ENCODE results near the gene ATP2C1. TPM values are rescaled to one million over a fixed set of nuclear protein-coding genes. Genes with fewer than 3 reads are reported as not detected.
"Not testable (repeated sequence)": the region's sequence is repeated elsewhere in the genome, so short reads cannot be mapped to it uniquely, and the experiment has no call there.

ATP2C1 gene, protein sequence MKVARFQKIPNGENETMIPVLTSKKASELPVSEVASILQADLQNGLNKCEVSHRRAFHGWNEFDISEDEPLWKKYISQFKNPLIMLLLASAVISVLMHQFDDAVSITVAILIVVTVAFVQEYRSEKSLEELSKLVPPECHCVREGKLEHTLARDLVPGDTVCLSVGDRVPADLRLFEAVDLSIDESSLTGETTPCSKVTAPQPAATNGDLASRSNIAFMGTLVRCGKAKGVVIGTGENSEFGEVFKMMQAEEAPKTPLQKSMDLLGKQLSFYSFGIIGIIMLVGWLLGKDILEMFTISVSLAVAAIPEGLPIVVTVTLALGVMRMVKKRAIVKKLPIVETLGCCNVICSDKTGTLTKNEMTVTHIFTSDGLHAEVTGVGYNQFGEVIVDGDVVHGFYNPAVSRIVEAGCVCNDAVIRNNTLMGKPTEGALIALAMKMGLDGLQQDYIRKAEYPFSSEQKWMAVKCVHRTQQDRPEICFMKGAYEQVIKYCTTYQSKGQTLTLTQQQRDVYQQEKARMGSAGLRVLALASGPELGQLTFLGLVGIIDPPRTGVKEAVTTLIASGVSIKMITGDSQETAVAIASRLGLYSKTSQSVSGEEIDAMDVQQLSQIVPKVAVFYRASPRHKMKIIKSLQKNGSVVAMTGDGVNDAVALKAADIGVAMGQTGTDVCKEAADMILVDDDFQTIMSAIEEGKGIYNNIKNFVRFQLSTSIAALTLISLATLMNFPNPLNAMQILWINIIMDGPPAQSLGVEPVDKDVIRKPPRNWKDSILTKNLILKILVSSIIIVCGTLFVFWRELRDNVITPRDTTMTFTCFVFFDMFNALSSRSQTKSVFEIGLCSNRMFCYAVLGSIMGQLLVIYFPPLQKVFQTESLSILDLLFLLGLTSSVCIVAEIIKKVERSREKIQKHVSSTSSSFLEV
- 100 to 1,000 TPM; 100 to 109 TPM for total RNA-seq

DNA sequence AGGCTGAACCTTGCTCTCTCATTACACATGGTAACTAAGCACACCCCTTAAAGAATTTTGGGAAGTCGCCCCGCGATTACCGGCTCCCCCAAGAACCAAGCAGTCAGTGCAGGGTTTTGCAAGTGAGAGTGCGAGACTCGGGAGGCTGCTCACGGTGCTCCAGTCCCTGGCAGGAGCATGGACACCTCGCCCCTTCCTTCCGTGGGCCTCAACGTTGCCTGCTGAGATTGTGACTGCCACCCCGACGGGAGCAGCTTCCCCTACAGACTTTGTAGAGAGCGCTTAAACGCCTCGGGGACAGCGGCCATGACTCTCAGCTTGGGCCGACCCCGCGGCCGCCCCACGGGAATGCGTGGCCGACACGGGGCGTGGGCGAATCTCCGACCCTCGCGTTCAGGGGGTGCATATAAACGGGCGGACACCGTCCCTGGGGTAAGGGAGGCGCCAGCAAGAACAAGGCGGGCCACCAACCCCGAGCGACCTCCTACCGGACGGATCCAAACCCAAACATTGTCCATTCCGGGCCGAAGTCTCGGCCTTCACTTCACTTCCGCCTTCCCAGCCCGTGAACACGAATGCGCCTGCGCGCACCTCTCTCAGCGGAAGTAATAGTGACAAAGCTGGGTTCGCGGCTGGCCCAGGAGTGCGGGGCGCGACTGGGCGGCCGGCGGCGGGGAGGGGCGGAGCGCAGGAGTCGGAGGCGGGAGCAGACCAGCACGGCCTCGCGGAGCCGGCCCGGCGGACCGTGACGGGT is at the start of gene ATP2C1:
Gene ATP2C1, plus strand, starts transcription at position 709 of the 754 bp plus-strand sequence. CDS start 686 bp downstream, outside the sequence.
- H3K36me3 Mint-ChIP-seq, result peaks cover 5% of the 10 kb centered on the region
- H3K4me3 Mint-ChIP-seq, result peak within 1 kb of the TSS; percentile 98
- no peaks in the 10 kb centered on the region for H3K9me3 Mint-ChIP-seq
- peak; percentile 97 for DNase-seq (ENCODE audit: low spot score)
- ATAC-seq, result peak; percentile 98 to 99
- H3K4me1 Mint-ChIP-seq (ENCODE audit: low read depth in 2 of 2), result peaks cover 35 to 36% of the 10 kb centered on the region in 2 donors
- H3K27ac Mint-ChIP-seq, result peak within 1 kb of the TSS; percentile 97 to 98
- no peaks in the 10 kb centered on the region for H3K27me3 Mint-ChIP-seq

DNA sequence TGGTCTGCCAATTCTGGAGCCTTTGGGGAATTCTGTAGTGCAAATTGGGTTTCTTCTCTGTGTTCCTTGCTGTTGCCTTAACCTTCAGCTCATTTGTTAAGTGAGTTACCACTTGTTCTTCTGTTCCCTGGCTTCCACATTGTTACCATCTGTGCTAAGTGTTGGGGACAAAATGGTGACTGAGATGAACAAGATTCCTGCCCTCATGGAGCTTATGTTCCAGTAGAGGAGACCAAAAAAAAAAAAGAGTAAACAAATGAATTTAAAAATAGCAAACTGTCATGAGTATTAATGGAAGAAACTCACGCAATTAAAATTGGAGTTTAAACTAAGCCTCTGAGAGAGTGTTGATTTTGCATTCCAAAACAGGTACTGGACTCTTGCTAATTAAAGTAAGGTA is 49.4 kb upstream of the ATP2C1 start:
- no peak overlapping the region for H3K4me3 Mint-ChIP-seq

DNA sequence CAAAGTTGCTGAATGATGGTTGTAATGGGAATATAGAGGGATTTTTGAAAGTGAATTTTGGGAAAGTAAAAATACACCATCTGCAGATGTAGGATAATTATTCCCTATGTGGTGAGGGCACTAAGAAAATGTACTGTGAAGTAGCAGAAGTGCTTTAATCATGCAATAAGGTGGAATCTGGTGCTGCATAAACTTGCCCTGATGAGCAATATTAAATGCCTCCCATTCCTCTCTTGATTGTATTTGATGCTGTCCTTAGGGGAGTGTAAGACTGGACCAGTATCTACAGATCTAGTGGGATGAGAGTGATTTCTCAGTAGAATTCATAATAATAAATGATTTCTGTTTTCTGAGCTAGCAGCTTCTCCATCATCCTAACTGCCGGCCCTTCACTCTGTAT is 47.7 kb upstream of the ATP2C1 start:
- Mint-ChIP-seq H3K27me3 (peaks cover 11 to 12% of the 10 kb centered on the region in 2 donors), H3K27ac (no peak overlapping the region), H3K36me3 (no peaks in the 10 kb centered on the region), H3K4me1 (ENCODE audit: low read depth in 2 of 2) (peaks cover 13 to 20% of the 10 kb centered on the region in 2 donors), H3K4me3 (no peak overlapping the region), H3K9me3 (no peaks in the 10 kb centered on the region)
- DNase-seq (ENCODE audit: low spot score) (no peak), ATAC-seq (no peak)

More for the DNA sequence above, 49.4 kb upstream of the ATP2C1 start:
- Mint-ChIP-seq H3K9me3 (no peaks in the 10 kb centered on the region), H3K27ac (no peak overlapping the region), H3K4me1 (ENCODE audit: low read depth in 2 of 2) (peaks cover 0 to 5% of the 10 kb centered on the region in 2 donors), H3K36me3 (no peaks in the 10 kb centered on the region), H3K27me3 (peaks cover 17 to 22% of the 10 kb centered on the region in 2 donors)
- no peak for DNase-seq (ENCODE audit: low spot score)
- no peak for ATAC-seq

DNA sequence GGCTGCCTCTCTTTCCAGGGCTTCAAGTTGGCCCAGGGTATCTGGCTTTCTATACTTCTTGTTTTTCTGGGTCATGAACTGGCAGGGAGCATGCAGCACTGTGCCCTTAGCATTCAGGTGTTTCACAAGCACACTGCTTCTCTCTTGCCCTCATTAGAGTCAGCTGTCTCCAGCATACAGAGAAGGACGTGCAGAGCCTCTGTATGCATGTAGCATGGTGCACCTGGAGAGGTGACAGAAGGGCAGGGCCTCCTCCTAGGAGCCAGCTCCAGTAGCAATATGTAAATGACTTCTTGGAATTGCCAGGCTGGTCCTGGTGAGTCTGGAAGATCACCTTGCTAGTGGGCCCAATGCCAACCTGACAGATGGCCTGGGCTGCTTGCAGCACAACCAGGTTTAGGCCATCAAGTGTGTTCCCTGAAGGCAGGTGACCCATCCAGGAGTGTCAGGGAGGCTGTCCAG is 44.8 kb upstream of the ATP2C1 start:
- H3K27ac Mint-ChIP-seq, result peak overlapping the region; percentile 21 to 57
- DNase-seq (ENCODE audit: low spot score), result no peak
- ATAC-seq, result no peak
- H3K4me3 Mint-ChIP-seq, result no peak overlapping the region
- peaks cover 13 to 14% of the 10 kb centered on the region in 2 donors for H3K27me3 Mint-ChIP-seq
- H3K36me3 Mint-ChIP-seq, result no peaks in the 10 kb centered on the region
- H3K9me3 Mint-ChIP-seq, result no peaks in the 10 kb centered on the region
- peaks cover 13 to 26% of the 10 kb centered on the region in 2 donors for H3K4me1 Mint-ChIP-seq (ENCODE audit: low read depth in 2 of 2)

DNA sequence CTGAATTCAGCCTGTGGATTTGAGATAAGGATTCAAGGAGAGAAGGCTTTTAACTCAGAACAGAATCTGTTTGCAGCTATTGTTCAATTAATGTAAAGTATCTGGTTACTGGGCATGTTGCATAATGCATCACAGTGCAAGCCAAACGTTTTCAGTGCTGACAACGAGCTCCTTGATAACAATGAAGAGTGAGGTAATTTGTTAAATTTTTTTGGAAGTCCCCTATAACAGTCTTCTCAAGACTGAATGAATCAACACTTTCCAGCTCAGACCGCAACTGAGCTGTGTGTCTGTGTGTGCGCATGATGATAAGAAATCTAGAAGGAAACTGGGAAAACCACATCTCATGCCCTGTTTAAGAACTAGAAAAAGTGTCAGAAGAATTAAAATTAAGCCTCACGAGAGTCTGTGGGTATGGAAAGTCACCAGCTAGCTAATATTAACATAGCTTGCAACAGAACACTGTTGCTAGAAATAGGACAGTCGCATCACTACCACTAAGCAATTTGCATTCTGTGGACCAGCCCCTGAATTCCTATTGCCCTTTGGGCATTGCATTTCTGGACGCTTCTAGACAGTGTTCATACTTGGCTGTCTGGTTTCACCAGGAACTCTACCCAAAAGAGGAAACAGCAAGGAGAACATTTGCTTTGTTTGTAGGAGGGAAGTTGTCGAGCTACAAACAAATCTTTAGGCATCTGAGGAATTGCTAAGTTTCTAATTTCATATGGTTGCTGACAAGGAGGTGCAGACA is 43.7 kb upstream of the ATP2C1 start:
- H3K27me3 Mint-ChIP-seq, result peaks cover 15 to 18% of the 10 kb centered on the region in 2 donors
- peak; percentile 76 for DNase-seq (ENCODE audit: low spot score)
- no peaks in the 10 kb centered on the region for H3K9me3 Mint-ChIP-seq

DNA sequence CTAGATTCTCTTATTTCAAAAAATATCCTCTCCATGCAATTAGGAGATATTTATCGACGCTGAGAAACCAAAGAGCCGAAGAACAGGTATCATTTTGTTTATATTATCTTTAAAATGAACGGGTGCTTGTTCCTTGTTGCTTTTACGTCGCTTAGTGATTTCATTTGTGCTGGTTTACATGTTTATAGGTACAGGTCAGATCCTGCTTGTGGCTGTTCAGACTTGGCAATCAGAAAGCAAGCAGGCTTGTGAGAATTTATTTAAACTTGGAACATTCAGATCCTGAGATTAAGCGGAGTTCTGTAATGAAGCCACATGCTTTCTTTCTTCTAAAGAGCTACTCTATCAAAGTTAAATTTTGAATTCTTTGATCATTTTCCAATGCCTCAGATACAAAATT is 43.0 kb upstream of the ATP2C1 start:
- DNase-seq (ENCODE audit: low spot score) (no peak), ATAC-seq (no peak)
- Mint-ChIP-seq H3K27me3 (peaks cover 15 to 21% of the 10 kb centered on the region in 2 donors), H3K9me3 (no peaks in the 10 kb centered on the region), H3K4me1 (ENCODE audit: low read depth in 2 of 2) (peaks cover 13 to 26% of the 10 kb centered on the region in 2 donors), H3K4me3 (peak overlapping the region; percentile 69), H3K36me3 (no peaks in the 10 kb centered on the region), H3K27ac (peak overlapping the region; percentile 57 to 79)

More for the DNA sequence above, 43.7 kb upstream of the ATP2C1 start:
- peak; percentile 95 to 96 for ATAC-seq
- H3K36me3 Mint-ChIP-seq, result no peaks in the 10 kb centered on the region
- H3K4me3 Mint-ChIP-seq, result peak overlapping the region; percentile 69
- H3K4me1 Mint-ChIP-seq (ENCODE audit: low read depth in 2 of 2), result peaks cover 13 to 26% of the 10 kb centered on the region in 2 donors
- H3K27ac Mint-ChIP-seq, result peak overlapping the region; percentile 57 to 79

DNA sequence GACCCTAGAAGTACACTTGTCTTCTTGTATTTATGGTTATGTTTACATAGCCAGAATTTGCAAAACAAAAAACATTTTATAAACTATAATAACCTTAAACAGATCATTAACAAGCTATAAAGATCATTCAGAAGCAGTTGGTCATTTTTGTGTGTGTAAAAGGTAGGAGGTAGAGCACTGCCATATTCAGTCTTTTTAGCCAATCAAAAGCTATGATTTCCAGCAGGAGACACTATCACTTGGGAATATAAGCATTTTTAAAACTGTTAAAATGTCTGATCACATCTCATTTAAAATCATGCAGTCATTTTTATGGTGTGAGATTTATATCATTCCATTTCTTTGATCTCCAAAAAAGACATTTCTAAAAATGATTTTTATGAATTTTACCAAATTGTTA is 42.6 kb upstream of the ATP2C1 start:
- Mint-ChIP-seq H3K4me1 (ENCODE audit: low read depth in 2 of 2) (peaks cover 13 to 26% of the 10 kb centered on the region in 2 donors), H3K36me3 (no peaks in the 10 kb centered on the region), H3K27ac (peak overlapping the region; percentile 57 to 79), H3K9me3 (no peaks in the 10 kb centered on the region), H3K27me3 (peaks cover 15 to 21% of the 10 kb centered on the region in 2 donors), H3K4me3 (peak overlapping the region; percentile 69)
- ATAC-seq (no peak), DNase-seq (ENCODE audit: low spot score) (no peak)

DNA sequence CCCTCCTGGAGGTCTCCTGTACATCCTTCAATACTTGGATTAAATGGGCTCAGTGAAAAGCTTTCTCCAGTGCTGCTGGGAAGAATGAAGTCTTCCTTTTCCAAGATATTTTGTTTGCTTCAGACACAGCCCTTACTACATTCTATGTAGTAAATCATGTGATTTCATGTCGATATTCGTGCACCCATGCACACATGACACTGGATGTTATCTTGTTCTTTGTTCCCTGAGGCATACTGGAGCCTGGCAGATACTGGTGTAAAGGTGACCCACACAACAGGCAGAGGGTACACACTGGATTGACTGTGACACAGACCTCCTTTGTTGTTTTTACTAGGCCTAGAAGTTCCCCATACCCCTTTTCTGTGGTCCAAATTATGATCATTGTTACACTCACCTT is 40.3 kb upstream of the ATP2C1 start:
- no peak overlapping the region for H3K4me3 Mint-ChIP-seq
- H3K27ac Mint-ChIP-seq, result no peak overlapping the region
- ATAC-seq, result no peak
- peaks cover 22 to 33% of the 10 kb centered on the region in 2 donors for H3K4me1 Mint-ChIP-seq (ENCODE audit: low read depth in 2 of 2)
- no peaks in the 10 kb centered on the region for H3K9me3 Mint-ChIP-seq
- H3K36me3 Mint-ChIP-seq, result no peaks in the 10 kb centered on the region
- H3K27me3 Mint-ChIP-seq, result peaks cover 20 to 31% of the 10 kb centered on the region in 2 donors
- no peak for DNase-seq (ENCODE audit: low spot score)

DNA sequence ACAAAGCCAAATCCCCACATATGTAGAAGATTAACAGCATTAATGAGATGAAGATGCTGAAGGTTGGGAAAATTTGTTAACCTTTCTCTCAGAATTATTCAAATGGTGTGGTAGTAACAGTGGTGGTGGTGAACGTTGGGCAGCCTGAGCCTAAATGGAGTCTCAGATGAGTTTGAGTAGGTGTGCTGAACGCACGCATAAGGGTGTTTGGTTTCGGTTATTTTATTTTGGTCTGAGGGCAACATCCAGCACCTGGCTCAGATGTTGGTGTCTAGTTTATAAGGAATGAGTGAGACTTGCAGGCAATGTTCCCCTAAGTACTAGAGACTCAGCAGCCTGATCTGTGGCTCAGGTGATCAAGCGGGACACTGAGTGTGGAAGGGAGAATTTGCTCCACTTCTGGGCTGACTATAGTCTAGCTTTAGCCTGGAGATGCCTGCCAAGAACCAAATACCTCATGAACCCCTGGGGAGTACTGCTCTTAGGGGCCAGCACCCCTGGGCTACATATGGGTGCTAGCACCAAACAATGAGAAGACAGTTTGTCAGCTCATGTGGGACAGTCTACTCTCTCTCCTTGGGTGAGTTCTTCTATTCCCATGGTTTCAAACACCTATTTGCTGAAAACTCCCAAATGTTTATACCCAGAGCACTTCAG is 39.5 kb upstream of the ATP2C1 start:
- H3K36me3 Mint-ChIP-seq, result no peaks in the 10 kb centered on the region

DNA sequence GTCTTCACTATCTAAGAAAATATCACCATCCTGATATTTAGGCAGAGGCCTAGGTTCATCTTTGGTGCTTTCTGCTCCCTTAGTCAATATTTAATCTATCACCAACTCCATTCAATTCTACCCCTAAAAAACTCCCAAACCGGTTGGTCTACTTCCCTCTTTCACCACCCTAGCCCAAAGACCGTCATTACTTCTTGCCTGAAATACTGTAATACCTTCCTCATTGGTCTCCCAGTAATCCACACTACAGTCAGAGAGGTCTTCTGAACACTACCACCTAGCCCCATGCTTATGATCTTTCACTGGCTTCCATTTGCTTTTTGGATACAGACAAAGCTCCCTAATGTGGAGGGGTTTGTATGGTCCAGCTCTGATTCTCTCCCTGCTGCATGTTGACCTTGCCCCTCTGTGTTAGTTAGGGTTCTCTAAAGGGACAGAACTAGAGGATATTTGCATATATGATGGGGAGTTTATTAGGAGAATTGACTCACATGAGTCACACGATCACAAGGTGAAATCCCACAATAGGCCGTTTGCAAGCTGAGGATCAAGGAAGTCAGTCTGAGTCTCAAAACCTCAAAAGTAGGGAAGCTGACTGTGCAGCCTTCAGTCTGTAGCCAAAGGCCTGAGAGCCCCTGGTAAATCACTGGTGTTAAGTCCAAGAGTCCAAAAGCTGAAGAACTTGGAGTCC is 36.4 kb upstream of the ATP2C1 start:
- Mint-ChIP-seq H3K27me3 (peaks cover 24 to 34% of the 10 kb centered on the region in 2 donors), H3K4me3 (no peak overlapping the region), H3K36me3 (no peaks in the 10 kb centered on the region), H3K9me3 (no peaks in the 10 kb centered on the region), H3K4me1 (ENCODE audit: low read depth in 2 of 2) (peaks cover 9 to 11% of the 10 kb centered on the region in 2 donors), H3K27ac (no peak overlapping the region)
- DNase-seq (ENCODE audit: low spot score) (no peak), ATAC-seq (peak in 1 of 2 donors; percentile 41)

More for the DNA sequence above, 39.5 kb upstream of the ATP2C1 start:
- ATAC-seq (no peak), DNase-seq (ENCODE audit: low spot score) (no peak)
- Mint-ChIP-seq H3K4me1 (ENCODE audit: low read depth in 2 of 2) (peaks cover 22 to 29% of the 10 kb centered on the region in 2 donors), H3K9me3 (no peaks in the 10 kb centered on the region), H3K4me3 (no peak overlapping the region), H3K27ac (no peak overlapping the region), H3K27me3 (peaks cover 24 to 32% of the 10 kb centered on the region in 2 donors)

DNA sequence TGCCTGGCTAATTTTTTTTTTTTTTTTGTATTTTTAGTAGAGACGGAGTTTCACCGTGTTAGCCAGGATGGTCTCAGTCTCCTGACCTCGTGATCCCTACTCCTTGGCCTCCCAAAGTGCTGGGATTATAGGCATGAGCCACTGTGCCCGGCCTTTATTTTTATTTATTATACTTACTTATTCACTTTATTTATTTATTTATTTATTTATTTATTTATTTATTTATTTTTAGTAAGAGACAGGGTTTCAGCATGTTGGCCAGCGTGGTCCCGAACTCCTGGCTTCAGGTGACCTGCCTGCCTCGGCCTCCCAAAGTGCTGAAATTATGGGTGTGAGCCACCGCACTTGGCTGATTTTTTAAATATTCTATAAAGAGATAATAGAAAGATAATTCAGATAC is 31.8 kb upstream of the ATP2C1 start:
- H3K4me1 Mint-ChIP-seq (ENCODE audit: low read depth in 2 of 2); DNase-seq (ENCODE audit: low spot score); H3K9me3 Mint-ChIP-seq; H3K4me3 Mint-ChIP-seq; ATAC-seq; H3K36me3 Mint-ChIP-seq; H3K27ac Mint-ChIP-seq: not testable (repeated sequence)
- peaks cover 9 to 19% of the 10 kb centered on the region in 2 donors for H3K27me3 Mint-ChIP-seq

DNA sequence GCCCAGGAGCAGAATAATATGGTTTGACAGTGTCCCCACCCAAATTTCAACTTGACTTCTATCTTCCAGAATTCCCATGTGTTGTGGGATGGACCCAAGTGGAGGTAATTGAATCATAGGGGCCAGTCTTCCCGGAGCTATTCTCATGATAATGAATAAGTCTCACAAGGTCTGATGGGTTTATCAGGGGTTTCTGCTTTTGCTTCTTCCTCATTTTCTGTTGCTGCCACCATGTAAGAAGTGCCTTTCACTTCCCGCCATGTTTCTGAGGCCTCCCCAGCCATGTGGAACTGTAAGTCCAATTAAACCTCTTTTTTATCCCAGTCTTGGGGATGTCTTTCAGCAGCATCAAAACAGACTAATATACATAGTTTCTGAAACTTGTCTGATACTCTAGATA is 28.4 kb upstream of the ATP2C1 start:
- no peaks in the 10 kb centered on the region for H3K9me3 Mint-ChIP-seq
- no peaks in the 10 kb centered on the region for H3K4me1 Mint-ChIP-seq (ENCODE audit: low read depth in 2 of 2)
- no peak overlapping the region for H3K4me3 Mint-ChIP-seq
- H3K36me3 Mint-ChIP-seq, result no peaks in the 10 kb centered on the region
- DNase-seq (ENCODE audit: low spot score), result no peak
- ATAC-seq, result no peak
- no peak overlapping the region for H3K27ac Mint-ChIP-seq
- H3K27me3 Mint-ChIP-seq, result peaks cover 0 to 5% of the 10 kb centered on the region in 2 donors

Measured in natural killer cell treated with Interleukin-12 subunit alpha and Interleukin-12 subunit beta and Interleukin-15 and Interleukin-18, amount 100 ng/mL, for 72 hours (primary cell).